Smooth muscle cell (in vitro differentiated cells): Measurements from ENCODE around the gene FXYD2. TPM values are rescaled to one million over a fixed set of nuclear protein-coding genes. Genes with fewer than 3 reads are reported as not detected.

ENCODE experiments used
- DNase-seq: peaks from one replicate; lab custom pipeline; 2025; ENCODE audit not compliant: unreplicated experiment; lab: John Stamatoyannopoulos, UW
- H2AFZ ChIP-seq: fragments of 200-600 bp; sonication (generic); 2 replicates; pipeline ENCODE4 v1.6.0; 2016; ENCODE audit warnings: antibody characterized with exemption, low read depth, mild to moderate bottlenecking
- H3F3A ChIP-seq: fragments of 200-600 bp; sonication (generic); 2 replicates; pipeline ENCODE4 v1.6.0; 2017; ENCODE audit warnings: antibody characterized with exemption, low read depth
- H3K27ac ChIP-seq: fragments of 200-600 bp; sonication (generic); 2 replicates; pipeline ENCODE4 v1.5.1; 2016; ENCODE audit warnings: low read depth, mild to moderate bottlenecking
- H3K27me3 ChIP-seq: fragments of 200-600 bp; sonication (generic); 2 replicates; pipeline ENCODE4 v1.6.1; 2016; ENCODE audit warnings: low read depth, mild to moderate bottlenecking
- H3K36me3 ChIP-seq: fragments of 200-600 bp; sonication (generic); 2 replicates; pipeline ENCODE4 v1.5.1; 2016; ENCODE audit warnings: low read depth
- H3K4me1 ChIP-seq: fragments of 200-600 bp; sonication (generic); 2 replicates; pipeline ENCODE4 v1.5.1; 2016; ENCODE audit warnings: low read depth
- H3K4me2 ChIP-seq: fragments of 200-600 bp; sonication (generic); 2 replicates; pipeline ENCODE4 v1.6.0; 2016; ENCODE audit warnings: mild to moderate bottlenecking
- H3K4me3 ChIP-seq: fragments of 200-600 bp; sonication (generic); 2 replicates; pipeline ENCODE4 v1.5.1; 2016; ENCODE audit warnings: mild to moderate bottlenecking
- H3K79me2 ChIP-seq: fragments of 200-600 bp; sonication (generic); 2 replicates; pipeline ENCODE4 v1.6.0; 2016; ENCODE audit warnings: low read depth, mild to moderate bottlenecking
- H3K9ac ChIP-seq: fragments of 200-600 bp; sonication (generic); 2 replicates; pipeline ENCODE4 v1.6.0; 2016; ENCODE audit warnings: low read depth
- H3K9me3 ChIP-seq: fragments of 200-600 bp; sonication (generic); replicated peaks from 2 replicates; pipeline ENCODE4 v1.5.1; 2016; ENCODE audit warnings: low read depth
- H4K20me1 ChIP-seq: fragments of 200-600 bp; sonication (generic); 2 replicates; pipeline ENCODE4 v1.6.0; 2016; ENCODE audit warnings: low read depth
- CTCF ChIP-seq: fragments of 200-600 bp; sonication (generic); IDR thresholded peaks from 2 replicates; pipeline ENCODE4 v1.5.1; 2017; ENCODE audit warnings: borderline replicate concordance, mild to moderate bottlenecking, antibody characterized with exemption; ENCODE audit not compliant: insufficient read depth, poor library complexity, severe bottlenecking
- WGBS: methylation state at CpG from one replicate; pipeline ENCODE4 v1.1.7; 2016; ENCODE audit warnings: low lambda C conversion rate; 5-methylcytosine and 5-hydroxymethylcytosine counted together
- polyA plus RNA-seq: library from polyadenylated mRNA; unstranded; fragments of >200 nt; fragmentation: Nextera tagmentation; extraction: Ambion mirVana; gene quantifications from 2 replicates; pipeline ENCODE4 v1.2.1, GENCODE V29; 2016
- total RNA-seq: library from RNA; depleted of rRNA; stranded (reverse); fragments of >200 nt; gene quantifications from 2 replicates; pipeline ENCODE4 v1.2.3, GENCODE V29; 2014

The FXYD2 gene
- total and polyA plus RNA-seq, 2 experiments from 2014 or later, result 1.00 TPM; not detected in 1

- Histone ChIP-seq H3K4me1 (no peaks in the 10 kb centered on the region), H3K36me3 (no peaks in the 10 kb centered on the region), H3K4me2 (no peak overlapping the region), H3K27ac (no peak overlapping the region), H3K4me3 (no peak overlapping the region), H3F3A (no peaks in the 10 kb centered on the region), H3K9ac (no peak overlapping the region), H2AFZ (no peak overlapping the region), H3K79me2 (no peaks in the 10 kb centered on the region), H3K27me3 (no peaks in the 10 kb centered on the region), H4K20me1 (no peaks in the 10 kb centered on the region), H3K9me3 (no peaks in the 10 kb centered on the region)
- WGBS, result 93% methylated on average over 11 of the region's 11 CpGs
- TF ChIP-seq CTCF, result no peak
- no peak for DNase-seq
Observed at GRCh38 chr11:117840881-117841550, 16.5 kb upstream of the FXYD2 start.

- no peaks in the 10 kb centered on the region for H3K4me1 ChIP-seq
- no peak for TF ChIP-seq CTCF
- H3K9ac ChIP-seq, result no peak overlapping the region
- no peak overlapping the region for H3K4me3 ChIP-seq
- 94% methylated on average over 10 of the region's 10 CpGs for WGBS
- no peaks in the 10 kb centered on the region for H4K20me1 ChIP-seq
- H3K4me2 ChIP-seq, result no peak overlapping the region
- no peaks in the 10 kb centered on the region for H3K79me2 ChIP-seq
- H3K27ac ChIP-seq, result no peak overlapping the region
- H3K9me3 ChIP-seq, result no peaks in the 10 kb centered on the region
- DNase-seq, result no peak
- no peaks in the 10 kb centered on the region for H3K36me3 ChIP-seq
- no peaks in the 10 kb centered on the region for H3F3A ChIP-seq
- H3K27me3 ChIP-seq, result no peaks in the 10 kb centered on the region
- H2AFZ ChIP-seq, result no peak overlapping the region
Observed at GRCh38 chr11:117839936-117840813, 15.6 kb upstream of the FXYD2 start.

GRCh38 chr11:117839380-117839881 lies 14.9 kb upstream of the FXYD2 start:
- no peaks in the 10 kb centered on the region for H3K27me3 ChIP-seq
- 87% methylated on average over 7 of the region's 7 CpGs for WGBS
- H3F3A ChIP-seq, result no peaks in the 10 kb centered on the region
- H2AFZ ChIP-seq, result no peak overlapping the region
- no peaks in the 10 kb centered on the region for H4K20me1 ChIP-seq
- H3K36me3 ChIP-seq, result no peaks in the 10 kb centered on the region
- H3K79me2 ChIP-seq, result no peaks in the 10 kb centered on the region
- H3K4me2 ChIP-seq, result no peak overlapping the region
- H3K9ac ChIP-seq, result no peak overlapping the region
- TF ChIP-seq CTCF, result no peak
- no peak overlapping the region for H3K4me3 ChIP-seq
- no peak overlapping the region for H3K27ac ChIP-seq
- no peaks in the 10 kb centered on the region for H3K4me1 ChIP-seq
- no peak for DNase-seq
- no peaks in the 10 kb centered on the region for H3K9me3 ChIP-seq
